ENCODE measurements around the gene TMEM132D. TPM values are rescaled to one million over a fixed set of nuclear protein-coding genes. Genes with fewer than 3 reads are reported as not detected.

Gene TMEM132D
- total and polyA plus RNA-seq, 8 donors, result 0.19 to 2.8 (median 0.46) TPM

DNA sequence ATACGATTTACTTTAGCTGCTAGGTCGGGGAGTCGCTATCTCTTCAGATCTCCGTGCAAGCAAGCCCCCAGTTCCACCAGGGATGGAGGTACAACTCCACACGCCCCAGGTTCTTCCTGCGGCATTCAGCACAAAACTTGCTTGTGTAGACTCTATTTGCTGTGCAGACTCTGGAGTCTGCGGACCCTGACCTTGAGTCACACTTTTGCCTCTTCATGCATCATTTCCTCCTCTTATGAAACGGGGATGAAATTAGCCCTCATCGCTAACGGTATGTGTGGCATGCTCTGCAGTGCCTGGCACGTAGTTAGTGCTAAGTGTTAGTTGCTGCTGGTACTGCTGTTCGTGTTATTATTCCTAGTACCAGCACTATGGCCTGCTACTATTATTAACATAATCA lies 84.4 kb downstream of the TMEM132D start:
- ATAC-seq (no peak), FAIRE-seq (no peak), DNase-seq (no peak)
- no peaks in the 10 kb centered on the region for H3K4me1 ChIP-seq
- H3K27me3 ChIP-seq, result no peaks in the 10 kb centered on the region
- TF ChIP-seq, protein P1, sequence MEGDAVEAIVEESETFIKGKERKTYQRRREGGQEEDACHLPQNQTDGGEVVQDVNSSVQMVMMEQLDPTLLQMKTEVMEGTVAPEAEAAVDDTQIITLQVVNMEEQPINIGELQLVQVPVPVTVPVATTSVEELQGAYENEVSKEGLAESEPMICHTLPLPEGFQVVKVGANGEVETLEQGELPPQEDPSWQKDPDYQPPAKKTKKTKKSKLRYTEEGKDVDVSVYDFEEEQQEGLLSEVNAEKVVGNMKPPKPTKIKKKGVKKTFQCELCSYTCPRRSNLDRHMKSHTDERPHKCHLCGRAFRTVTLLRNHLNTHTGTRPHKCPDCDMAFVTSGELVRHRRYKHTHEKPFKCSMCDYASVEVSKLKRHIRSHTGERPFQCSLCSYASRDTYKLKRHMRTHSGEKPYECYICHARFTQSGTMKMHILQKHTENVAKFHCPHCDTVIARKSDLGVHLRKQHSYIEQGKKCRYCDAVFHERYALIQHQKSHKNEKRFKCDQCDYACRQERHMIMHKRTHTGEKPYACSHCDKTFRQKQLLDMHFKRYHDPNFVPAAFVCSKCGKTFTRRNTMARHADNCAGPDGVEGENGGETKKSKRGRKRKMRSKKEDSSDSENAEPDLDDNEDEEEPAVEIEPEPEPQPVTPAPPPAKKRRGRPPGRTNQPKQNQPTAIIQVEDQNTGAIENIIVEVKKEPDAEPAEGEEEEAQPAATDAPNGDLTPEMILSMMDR (IDR thresholded peaks at IDR 0.05), result no peak
- no peak overlapping the region for H3K4me3 ChIP-seq
- 58 to 60% methylated on average over 12 of the region's 12 CpGs for whole genome bisulfite sequencing, 2 donors
- intact Hi-C loops (cut with DNase I), result no loop called here
- no peak overlapping the region for H3K27ac ChIP-seq
- H3K36me3 ChIP-seq, result no peaks in the 10 kb centered on the region
- H3K9me3 ChIP-seq, result no peaks in the 10 kb centered on the region

GRCh38 chr12:129815846-129816245 lies 88.0 kb downstream of the TMEM132D start:
- Histone ChIP-seq H3K9me3 (no peaks in the 10 kb centered on the region), H3K27me3 (no peaks in the 10 kb centered on the region), H3K4me3 (no peak overlapping the region), H3K36me3 (no peaks in the 10 kb centered on the region), H3K27ac (no peak overlapping the region), H3K4me1 (no peaks in the 10 kb centered on the region)
- ATAC-seq (no peak), FAIRE-seq (no peak), DNase-seq (no peak)
- intact Hi-C loops (cut with DNase I), result no loop called here
- 40 to 47% methylated on average over 8 of the region's 8 CpGs for WGBS, 2 donors
- TF ChIP-seq, protein P1 (IDR thresholded peaks at IDR 0.05), result no peak

DNA sequence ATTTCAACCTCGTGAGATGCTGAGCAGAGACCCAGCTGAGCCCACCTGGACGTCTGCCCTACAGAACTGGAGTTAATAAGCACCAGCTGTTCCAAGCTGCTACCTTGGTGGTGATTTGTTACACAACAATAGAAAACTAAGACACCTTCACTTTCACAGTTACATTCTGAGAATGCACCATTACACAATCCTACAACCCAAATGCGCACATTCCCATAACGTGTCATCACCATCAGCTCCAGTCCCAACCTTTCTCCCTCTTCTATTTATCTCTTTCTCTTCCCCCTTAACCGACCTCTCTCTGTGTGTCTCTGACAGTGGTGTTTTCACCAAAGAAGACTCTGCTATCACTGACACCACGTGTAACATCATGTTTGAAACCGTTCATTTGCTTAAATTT lies 91.9 kb downstream of the TMEM132D start:
- Histone ChIP-seq H3K4me1 (no peaks in the 10 kb centered on the region), H3K27me3 (no peaks in the 10 kb centered on the region), H3K27ac (no peak overlapping the region), H3K9me3 (no peaks in the 10 kb centered on the region), H3K4me3 (no peak overlapping the region), H3K36me3 (no peaks in the 10 kb centered on the region)
- intact Hi-C loops (cut with DNase I), result no loop called here
- DNase-seq (no peak), FAIRE-seq (no peak), ATAC-seq (no peak)
- 42 to 59% methylated on average over 7 of the region's 7 CpGs for WGBS, 2 donors
- TF ChIP-seq, protein P1 (IDR thresholded peaks at IDR 0.05), result no peak

- DNase-seq, result no peak
- Histone ChIP-seq H3K4me1 (no peaks in the 10 kb centered on the region), H3K27me3 (no peaks in the 10 kb centered on the region), H3K36me3 (no peaks in the 10 kb centered on the region), H3K9me3 (no peaks in the 10 kb centered on the region), H3K27ac (no peak overlapping the region), H3K4me3 (no peak overlapping the region)
- intact Hi-C loops (cut with DNase I), result no loop called here
- TF ChIP-seq, protein P1 (IDR thresholded peaks at IDR 0.05), result no peak
- FAIRE-seq, result no peak
- no peak for ATAC-seq
- WGBS, 2 donors, result 74 to 79% methylated on average over 11 of the region's 11 CpGs
These were observed 96.7 kb downstream of the TMEM132D start for GRCh38 chr12:129807136-129807535.

DNA sequence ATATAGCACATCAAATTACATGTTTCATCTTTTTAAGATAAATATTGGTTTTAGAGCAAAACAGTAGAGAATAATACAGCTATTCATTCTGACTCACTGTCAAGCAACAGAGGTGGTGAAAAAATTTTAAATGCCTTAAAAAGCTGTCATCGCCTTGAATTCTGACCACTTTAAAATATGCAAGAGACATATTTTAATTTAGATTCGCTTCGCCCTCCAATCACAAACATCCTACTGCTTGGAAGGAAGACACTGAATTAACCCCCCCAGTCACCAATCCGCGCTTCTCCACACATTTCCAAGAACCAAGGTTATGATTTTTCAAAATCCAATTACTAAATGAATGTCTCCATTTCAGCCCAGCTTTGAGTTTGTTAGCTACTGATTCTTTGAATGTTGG lies 112.4 kb downstream of the TMEM132D start:
- TF ChIP-seq, protein P1 (IDR thresholded peaks at IDR 0.05), result no peak
- H3K4me3 ChIP-seq, result no peak overlapping the region
- H3K36me3 ChIP-seq, result no peaks in the 10 kb centered on the region
- ATAC-seq, result no peak
- no peak overlapping the region for H3K27ac ChIP-seq
- H3K4me1 ChIP-seq, result no peaks in the 10 kb centered on the region
- H3K27me3 ChIP-seq, result peaks cover 0 to 8% (median 1%) of the 10 kb centered on the region in 4 donors
- intact Hi-C loops (cut with DNase I), result no loop called here
- no peak for DNase-seq
- no peak for FAIRE-seq
- H3K9me3 ChIP-seq, result no peaks in the 10 kb centered on the region
- 27 to 37% methylated on average over 5 of the region's 5 CpGs for WGBS, 2 donors
